ENCODE results near the gene XCL2.
"Not testable (repeated sequence)": the region's sequence is repeated elsewhere in the genome, so short reads cannot be mapped to it uniquely, and the experiment has no call there.

XCL2 gene

DNA sequence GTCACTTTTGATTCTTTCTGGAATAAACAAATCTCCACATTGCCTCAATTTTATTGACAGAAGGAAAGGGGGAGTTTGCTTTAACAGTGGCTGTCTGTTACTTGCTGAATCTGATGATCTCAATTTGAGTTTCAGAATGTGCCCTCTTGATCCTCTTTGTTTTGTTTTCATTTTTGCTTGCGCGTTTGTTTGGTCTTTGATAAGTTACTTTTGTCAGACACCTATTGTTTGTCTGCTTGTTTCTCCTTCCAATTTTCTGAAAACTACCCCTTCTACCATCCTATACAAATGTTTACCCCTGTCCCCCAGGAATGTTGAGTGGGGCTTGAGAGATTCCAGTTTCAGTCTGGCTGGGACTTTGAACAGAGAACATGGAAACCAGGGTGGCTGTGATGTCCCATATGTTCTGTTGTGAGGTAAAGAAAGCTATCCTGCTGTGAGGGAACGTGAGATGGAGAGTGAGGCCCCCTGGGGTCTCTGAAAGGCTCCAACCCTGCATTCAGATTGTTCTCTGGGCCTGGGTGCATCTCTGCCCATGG is 11.8 kb upstream of the XCL2 start:
- DNase-seq: no peak

GRCh38 chr1:168554603-168555483 is 11.0 kb upstream of the XCL2 start:
- no peak for DNase-seq

GRCh38 chr1:168553680-168554553 is 10.1 kb upstream of the XCL2 start:
- no peak for DNase-seq

DNA sequence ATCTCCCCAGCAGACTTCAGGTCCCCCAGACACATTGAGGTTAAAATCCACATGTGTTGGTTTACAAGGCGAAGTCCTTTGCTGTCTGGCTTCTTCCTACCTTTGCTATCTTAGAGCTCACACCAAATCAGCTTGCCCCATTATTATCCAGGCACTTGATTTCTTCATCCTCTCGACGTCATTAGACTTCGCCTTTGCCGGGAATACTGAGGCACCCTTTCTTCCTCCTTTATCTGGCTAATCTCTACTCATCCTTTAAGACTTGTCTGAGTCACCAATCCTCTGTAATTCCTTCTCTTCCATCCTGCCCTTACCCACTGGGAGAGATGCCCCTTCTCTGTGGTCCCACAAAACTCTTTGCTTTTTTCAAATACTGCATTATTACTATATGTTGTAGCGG is 9.2 kb upstream of the XCL2 start:
- no peak for DNase-seq

- no peak for DNase-seq
Observed at GRCh38 chr1:168551688-168552087, 7.9 kb upstream of the XCL2 start.

GRCh38 chr1:168550971-168551370 is 7.2 kb upstream of the XCL2 start:
- DNase-seq: no peak

DNA sequence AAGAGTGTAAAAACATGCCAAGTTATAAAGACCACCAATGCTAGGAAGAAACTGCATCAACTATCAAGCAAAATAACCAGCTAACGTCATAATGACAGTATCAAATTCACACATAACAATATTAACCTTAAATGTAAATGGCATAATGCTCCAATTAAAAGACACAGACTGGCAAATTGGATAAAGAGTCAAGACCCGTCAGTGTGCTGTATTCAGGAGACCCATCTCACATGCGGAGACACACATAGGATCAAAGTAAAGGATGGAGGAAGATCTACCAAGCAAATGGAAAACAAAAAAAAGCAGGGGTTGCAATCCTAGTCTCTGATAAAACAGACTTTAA is 2.7 kb upstream of the XCL2 start:
- DNase-seq: not testable (repeated sequence)

DNA sequence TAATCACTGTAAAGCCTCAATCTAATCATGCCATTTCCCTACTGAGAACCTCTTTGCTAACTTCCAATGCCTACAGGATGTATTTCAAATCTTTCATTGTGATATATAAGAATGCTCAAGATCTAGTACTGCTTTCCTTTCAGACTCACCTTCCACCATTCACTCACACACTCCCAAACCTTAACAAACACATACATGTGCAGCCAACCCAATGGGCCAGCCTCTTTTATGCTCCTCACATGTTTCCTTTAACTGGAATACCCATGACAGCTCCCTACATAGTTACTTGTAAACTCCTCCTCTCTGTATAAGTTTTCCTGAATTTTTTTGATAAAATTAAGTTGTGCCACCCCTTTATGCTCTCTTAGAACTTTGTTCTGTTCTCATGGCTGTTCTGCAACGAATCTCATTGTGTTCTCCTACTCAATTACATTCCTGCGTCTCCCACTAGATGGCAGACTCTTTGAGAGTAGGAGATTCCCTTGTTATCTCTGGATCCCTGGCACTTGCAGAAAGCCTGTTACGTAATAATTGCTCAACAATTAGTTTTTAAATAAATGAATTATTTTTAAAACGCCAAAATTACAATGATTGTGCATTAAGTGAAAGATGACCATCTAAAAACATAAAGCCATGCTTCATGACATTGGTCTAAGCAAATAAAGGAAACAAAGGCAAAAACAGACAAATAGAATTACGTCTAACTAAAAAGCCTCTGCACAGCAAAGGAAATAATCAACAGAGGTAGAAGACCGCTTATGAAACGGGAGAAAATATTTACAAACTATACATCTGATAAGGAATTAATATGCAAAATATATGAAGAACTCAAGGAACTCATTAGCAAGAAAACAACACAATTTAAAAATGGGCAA is 2.1 kb upstream of the XCL2 start:
- DNase-seq: not testable (repeated sequence)

DNA sequence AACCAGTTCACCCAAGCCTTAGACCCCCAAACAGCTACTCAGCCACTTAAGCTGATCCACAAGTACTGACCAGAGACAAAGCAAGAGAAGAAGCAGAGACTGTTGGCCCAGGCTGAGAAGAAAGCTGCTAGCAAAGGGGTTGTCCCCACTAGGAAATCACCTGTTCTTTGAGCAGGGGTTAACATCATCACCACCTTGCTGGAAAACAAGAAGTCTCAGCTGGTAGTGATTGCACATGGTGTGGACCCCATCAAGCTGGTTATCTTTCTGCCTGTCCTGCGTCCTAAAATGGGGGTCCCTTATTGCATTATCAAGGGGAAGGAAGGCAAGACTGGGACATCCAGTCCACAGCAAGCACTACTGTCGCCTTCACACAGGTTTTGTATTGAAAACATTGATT is 819 bp downstream of the XCL2 start:
- DNase-seq: not testable (repeated sequence)

GRCh38 chr1:168540798-168541197 is 3.0 kb downstream of the XCL2 start:
- not testable (repeated sequence) for DNase-seq

GRCh38 chr1:168535536-168535935 is 8.3 kb downstream of the XCL2 start:
- no peak for DNase-seq

DNA sequence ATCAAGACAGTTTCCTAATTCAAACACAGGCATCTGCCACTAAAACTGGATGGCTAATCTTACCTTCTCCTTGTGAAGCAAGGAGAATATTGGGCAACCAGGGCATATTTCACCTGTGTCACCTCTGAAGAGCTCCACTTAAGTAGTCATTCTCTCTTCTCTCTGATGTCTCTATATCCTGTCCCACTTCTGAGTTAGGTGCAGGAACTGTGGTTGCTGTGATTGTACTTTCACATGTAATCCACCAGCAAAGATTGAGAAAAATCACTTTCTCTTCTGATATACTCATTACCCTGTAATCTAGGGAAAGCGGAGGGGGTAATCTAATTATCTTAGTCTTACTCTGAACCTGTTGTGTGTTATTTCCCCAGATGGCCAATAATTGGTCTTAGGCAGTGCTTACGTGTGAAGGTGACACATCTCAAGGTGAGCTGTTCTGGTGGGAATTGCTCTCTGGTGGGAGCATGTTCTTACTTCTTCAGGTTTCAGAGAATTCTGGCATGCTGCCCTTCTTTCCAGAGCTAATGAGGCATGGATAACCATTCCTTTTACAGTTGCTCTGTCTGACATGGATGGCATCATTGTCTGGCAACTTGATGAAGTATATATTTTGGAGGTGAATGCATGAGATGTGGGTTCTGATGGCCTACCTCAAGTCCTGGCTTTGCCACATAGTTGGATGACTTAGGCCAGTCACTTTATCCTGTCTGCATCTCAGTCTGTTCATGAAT is 12.0 kb downstream of the XCL2 start:
- no peak for DNase-seq

GRCh38 chr1:168529518-168529917 is 14.3 kb downstream of the XCL2 start:
- no peak for DNase-seq

- no peak for DNase-seq
Observed at GRCh38 chr1:168521401-168522000, 22.3 kb downstream of the XCL2 start.

DNA sequence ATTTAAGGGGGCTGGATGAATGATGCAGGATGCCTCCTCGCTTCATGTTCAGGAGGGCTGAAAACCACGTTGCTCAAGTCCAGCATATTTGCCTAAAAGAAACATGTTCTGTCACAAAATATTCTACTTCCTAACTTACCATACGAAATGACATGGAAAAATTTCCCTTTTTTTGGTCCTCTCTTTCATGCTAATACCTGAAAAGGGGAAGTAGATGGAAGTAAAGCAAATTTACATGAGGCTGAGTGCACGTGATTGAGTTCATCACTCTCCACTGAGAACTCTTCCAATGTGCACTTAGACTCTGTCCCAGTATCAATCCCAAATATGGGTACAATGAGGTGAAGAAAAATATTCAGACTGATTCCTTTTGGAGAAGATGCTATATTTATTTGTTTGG is 23.0 kb downstream of the XCL2 start:
- DNase-seq: no peak

DNA sequence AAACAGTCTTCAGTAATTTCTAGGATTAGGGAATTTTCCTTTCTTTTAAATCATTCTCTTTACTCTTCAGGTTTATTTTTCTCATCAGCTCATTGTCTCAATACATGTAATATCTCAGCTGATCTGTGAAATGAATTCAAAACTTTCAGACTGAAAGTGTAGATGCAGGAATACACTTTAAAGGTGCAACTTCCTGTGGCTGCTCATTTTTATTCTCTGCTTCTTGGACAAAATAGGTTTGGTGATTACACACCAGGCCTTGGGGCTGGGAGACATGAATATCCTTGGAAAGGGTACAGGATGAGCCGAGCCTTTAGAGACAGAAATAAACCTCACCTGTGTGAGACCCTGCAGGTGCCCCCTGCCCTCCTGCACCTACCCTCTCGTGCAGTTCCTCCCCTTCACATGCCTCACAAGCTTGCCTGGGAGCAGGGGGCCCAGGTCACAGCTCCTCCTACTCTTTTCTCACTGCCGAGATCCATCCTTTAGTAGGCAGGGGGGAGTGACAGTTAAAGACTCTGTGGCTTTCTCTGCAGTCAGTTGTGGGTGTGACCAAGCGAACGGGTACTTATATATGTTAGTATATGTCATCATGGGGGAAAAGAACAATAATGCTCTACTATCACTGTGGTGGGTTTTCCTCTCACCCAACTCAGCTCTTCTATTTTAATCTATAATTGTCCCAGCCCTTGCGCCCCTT is 23.6 kb downstream of the XCL2 start:
- no peak for DNase-seq

- DNase-seq: no peak
Observed at GRCh38 chr1:168518813-168519212, 25.0 kb downstream of the XCL2 start.

DNA sequence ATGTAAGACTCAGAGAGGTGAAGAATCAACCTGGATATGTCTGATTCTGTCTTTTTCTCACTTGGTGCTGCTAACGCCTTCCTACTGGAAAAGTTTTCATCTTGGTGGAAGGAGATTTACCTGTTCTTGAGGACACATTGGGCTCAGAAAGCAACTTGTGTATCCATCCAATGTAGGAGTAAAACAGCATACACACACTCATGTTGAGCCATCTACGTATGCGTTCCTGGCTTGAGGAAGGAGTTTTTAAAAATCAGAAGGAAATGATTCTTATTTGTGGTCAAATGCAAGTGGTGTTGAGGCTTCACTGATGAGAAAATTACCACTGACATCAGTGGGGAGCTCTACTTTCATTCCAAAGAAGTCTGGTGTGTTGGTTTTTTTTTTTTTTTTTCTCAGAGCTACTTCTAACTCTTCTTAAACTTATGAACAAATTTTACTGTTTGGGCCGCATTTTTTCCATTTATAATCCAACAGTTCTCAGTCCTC is 25.6 kb downstream of the XCL2 start:
- DNase-seq: no peak

GRCh38 chr1:168514455-168514854 is 29.3 kb downstream of the XCL2 start:
- DNase-seq: no peak

DNA sequence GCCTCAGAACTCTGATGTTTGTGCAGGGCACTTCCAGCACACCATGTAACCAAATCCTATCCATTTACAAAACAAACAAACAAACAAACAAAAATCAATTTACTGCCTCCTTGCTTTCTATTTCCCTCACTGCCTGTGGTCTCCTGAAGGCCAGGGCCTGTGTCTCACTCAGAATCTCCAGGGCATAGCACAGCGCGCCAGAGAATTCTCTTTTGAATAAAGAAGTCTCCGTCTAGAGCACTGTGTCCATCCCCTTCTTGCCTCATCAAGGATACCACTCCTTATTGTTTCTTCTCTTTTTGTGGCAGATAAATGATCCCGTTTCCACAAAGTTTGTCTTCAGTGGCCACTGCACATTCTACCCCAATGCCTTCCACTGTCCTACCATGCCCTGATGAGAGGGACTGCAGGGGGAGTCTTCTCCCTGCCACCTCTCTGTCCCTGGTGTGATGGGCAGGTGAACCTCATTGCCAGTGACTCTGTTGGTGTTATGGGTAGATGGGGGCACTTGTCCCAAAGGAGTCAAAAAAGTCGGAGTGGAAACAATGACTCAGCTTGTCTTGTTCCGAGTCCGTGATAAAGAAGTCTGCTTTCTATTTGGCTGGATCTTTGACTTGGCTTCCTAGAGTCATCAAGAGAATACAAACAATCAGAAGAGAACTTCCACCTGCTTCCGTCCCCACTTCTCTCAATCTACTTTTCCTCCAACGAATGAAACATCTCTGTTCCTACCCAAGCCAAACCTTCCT is 30.0 kb downstream of the XCL2 start:
- DNase-seq: no peak
